SIG-M5 treated with dmso at 0.1 percent for 504 hours (cell line): ENCODE data around the gene EIF2B1.
"Not testable (repeated sequence)": the region's sequence is repeated elsewhere in the genome, so short reads cannot be mapped to it uniquely, and the experiment has no call there.

Source experiments
- DNase-seq: peaks from one replicate; lab custom pipeline; 2025; ENCODE audit not compliant: unreplicated experiment; lab: John Stamatoyannopoulos, UW

EIF2B1 gene

DNA sequence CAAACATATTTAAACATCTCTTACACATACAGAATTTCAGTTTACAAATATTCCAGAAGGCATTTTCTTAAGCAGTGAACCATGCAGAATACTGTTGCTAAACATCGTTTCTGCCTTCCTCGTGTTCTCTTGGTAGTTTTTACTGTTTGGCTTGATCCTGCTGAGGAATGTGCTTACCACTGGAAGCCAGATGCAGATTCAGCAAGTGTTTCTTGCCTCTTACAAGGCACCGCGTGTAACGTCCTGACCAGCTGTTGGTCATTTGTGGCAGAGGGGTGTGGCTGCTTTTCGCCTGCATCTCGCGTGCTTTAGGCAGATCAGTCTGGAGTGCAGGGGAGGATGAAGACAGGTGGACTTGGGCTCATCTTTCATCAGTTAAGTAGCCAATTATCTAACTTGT, 12.4 kb downstream of the EIF2B1 start:
- DNase-seq: no peak

DNA sequence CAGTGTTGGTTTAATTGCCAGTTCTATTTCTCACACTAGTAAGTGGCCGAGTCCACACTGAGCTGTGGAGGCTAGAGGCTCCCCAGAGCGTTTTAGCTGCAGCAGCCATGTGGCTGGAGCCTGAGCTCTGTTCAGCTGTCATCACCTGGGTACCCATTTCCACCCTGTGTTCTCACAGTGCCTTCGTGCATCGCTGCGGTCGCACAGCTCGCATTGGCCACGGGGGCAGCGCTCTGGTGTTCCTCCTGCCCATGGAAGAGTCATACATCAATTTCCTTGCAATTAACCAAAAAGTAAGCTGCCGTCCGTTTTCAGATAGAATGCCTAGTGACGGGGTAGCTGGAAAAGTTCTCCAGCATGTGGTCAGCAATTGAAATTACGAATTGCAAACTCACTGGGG, 15.9 kb downstream of the EIF2B1 start:
- no peak for DNase-seq

DNA sequence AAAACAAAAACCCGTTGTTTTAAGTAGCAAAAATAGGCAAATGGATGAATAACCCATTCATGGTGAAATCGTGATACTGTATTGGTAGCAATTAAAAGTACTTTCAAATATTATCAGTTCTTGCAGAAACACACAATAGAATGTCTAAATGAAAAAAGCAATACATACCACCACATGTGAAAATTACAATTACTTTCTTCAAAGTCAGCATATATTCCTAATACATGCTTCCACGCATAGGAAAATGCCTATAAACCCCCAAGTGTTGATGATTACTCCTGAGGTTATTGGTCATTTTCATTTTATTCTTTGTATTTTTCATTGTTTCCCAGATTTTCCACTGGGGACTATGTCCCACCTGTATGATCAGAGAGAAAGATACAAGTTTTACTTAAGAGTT, 16.3 kb downstream of the EIF2B1 start:
- DNase-seq: no peak

DNA sequence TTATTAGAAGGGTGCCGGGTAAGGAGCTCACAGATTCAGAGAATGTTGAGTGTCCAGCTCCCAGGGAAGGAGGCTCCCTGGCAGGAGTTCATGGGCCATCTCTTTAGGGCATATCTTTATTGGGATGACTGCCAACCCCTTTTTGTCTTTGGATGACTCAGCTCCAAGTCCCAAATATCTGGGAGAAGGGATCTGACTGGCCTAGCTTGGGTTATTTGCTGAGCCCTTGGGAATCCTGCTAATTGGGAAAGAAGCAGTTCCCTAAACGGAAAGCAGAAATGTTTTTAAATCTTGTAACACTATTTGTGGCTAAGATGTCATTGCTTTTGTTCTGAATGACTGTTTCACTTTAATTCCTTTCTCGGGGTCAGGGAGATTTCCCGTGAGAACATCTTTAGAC, 19.0 kb downstream of the EIF2B1 start:
- DNase-seq: no peak

DNA sequence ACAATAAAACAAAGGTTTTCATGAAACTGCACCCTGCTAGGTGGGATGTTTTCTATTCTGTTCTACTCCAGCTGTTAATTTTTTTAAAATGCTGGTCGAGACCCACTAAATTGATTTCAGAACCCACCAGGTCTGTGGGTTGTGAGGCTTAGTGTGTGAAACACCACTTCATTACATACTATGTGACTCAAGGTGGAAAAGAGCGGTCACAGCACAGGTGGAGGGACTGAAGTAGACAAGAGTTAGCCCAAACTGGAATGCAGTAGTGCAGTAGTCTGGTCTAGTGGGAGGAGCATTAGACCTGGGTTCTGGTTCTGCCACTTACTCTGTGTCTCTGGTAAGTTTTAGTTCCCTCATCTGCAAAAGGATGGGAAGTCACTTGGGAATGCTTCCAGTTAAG, 19.4 kb downstream of the EIF2B1 start:
- DNase-seq: no peak

DNA sequence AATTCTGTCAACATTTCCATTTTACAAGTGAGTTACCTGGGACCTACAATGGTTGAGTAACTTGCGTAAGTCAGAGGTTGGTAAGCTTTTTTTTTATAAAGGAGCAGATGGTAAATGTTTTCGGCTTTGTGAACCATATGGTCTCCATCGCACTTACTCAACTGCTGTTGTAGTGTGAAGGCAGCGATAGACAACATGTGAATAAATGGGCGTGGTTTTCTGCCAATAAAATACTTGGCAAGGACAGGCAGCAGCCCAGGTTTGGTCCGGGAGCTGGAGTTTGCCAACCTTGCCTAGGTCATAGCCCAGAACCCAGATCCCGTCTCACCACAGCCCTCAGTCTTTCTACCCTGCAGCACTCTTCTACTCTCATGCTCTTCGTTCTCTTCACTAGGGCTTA, 25.3 kb downstream of the EIF2B1 start:
- DNase-seq: no peak

DNA sequence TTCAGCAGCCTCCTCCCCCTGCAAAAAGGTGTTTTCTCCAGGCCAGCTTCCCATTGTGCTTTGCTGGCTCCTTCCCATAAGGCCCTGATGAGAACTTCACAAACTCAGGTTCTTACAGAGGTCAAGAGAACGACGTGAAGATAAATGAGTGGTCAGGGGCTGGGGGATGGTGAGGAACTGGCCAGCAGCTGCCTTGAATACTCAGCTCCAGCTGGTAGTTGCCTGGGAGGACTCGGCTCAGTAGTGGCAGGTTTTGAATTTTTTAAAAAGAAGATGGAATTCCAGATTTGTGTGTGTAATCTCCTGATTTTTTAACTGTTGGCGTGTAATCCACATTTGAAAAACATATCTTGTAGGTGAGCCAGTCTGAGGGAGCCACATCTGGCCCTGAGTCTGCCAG, 25.7 kb downstream of the EIF2B1 start:
- no peak for DNase-seq

DNA sequence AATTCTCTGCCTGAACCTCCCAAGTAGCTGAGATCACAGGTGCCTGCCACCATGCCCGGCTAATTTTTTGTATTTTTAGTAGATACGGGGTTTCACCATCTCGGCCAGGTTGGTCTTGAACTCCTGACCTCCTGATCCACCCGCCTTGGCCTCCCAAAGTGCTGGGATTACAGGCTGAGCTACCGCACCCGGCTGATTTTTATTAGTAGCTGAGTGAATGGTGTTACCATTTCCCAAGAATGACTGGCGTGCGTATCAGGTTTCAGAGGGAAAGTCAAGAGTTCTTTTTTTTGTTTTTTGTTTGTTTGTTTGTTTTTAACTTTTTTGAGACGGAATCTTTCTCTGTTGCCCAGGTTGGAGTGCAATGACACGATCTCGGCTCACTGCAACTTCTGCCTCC, 30.0 kb downstream of the EIF2B1 start:
- DNase-seq: not testable (repeated sequence)

DNA sequence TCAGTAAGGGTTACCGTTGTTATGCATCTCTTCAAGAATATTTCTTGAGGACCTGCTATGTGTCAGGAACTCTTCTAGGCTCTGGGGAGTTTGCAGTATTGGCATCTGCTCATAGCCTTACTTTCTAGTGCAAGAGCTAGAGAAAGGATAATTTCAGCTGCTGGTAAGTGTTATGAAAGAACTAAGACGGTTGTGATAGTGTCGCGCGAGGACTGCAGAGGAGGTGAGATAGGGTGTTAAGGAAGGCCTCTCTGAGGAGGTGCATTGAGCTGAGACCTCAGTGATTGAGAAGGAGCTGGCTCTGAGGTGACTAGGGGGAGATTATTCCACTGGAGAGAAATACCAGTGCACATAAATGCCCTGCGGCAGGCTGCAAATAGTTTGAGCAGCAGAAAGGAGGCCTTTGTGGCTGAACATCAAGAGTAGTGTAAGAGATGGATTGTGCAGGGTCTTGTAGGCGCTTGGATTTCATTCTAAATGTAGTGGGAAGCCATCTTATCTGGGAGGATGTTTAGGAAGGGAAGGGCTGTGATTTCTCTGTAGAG, 30.8 kb downstream of the EIF2B1 start:
- DNase-seq: peak; percentile 74

DNA sequence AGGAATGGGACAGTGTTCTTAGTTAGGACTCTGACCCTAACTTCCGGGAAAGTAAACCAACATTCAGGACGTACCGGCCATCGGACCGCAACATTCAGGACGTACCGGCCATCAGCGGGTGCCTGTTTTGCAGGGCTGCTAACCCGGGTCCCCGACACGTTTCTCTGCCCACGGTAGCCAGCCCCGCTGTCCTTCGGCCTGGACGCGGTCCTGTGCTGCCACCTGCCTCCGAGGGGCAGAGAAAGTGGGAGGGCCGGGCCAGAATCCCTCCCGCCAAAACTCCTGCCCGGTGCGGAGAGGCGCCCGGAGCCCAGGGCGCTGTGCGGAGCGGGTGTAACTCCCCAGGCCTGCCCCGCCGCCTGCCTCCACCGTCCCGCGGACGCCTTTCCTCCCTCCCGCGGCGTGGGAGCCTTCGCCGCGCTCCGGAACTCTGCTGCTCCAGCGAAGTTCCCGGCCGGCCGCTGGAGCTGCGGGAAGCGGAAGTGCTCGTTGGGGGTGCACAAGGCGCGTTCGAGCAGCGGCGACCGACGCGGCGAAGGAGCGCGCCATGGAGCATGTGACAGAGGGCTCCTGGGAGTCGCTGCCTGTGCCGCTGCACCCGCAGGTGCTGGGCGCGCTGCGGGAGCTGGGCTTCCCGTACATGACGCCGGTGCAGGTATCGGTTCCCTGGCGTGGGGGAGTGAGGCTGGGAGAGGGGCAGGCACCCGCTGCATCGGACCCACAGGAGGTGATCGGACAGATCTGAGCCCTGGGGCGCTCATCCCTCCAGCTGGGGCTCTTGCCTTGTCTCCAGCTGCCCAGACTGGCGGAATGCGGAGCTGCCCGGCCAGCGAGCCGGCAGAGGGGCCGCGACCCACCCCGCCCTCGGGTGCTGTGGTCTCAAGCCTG, 31.6 kb downstream of the EIF2B1 start, which contains the start of gene DDX55:
Gene DDX55 (plus strand): TSS at position 498 of the 888 bp plus-strand sequence. CDS start 50 bp downstream, at position 548.
- DNase-seq: peak; percentile 78

DNA sequence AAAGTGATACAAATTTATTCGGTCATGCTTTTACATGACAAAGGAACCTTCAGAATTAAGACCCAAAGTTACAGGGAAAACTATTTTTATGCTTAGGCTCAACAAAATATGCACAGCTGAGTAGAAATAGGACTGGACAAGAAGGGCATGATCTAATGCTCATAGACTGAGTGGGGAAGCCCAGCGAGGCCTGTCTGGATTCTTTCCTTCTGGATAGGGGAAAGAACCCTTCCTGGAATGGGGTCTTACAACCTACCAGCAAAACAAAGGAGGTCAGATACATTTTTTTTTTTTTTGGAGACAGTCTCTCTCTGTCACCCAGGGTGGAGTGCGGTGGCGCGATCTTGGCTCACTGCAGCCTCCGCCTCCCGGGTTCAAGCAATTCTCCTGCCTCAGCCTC, 33.8 kb downstream of the EIF2B1 start:
- DNase-seq: no peak

DNA sequence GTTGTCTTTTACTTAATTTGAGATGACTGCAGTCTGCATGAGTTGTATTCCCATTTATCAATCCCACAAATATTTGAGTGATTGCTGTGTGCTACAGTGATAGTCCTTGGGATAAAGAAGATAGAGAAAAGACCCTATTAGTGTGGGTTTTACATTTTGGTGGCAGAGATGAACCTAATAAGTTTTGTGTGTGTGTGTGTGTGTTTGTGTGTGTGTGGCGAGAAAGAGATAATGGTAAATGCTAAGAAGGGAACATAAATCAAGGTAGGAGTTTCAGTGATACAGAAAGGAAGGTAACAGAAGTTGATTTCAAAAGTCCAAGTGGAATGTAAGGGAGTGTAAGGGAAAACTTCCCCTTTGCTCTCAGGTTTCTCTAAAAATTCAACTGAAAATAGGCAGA, 34.2 kb downstream of the EIF2B1 start:
- DNase-seq: no peak

DNA sequence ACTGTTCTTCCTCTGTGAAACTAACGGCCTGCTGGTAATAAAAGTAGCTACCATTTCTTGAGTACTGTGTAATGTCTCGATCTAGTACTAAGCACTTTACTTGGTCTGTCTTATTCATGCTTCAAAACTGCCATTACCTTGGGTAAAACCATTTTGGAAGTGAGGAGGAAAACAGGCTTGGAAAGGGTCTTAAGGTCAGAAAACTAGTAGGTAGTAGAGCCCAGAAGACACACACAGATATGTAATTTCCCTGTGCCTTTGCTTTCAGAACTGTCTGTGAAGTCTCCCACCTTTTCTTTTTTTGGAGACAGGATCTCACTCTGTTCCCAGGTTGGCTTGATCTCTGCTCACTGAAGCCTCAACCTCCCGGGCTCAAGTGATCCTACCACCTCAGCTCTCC, 35.0 kb downstream of the EIF2B1 start:
- no peak for DNase-seq

DNA sequence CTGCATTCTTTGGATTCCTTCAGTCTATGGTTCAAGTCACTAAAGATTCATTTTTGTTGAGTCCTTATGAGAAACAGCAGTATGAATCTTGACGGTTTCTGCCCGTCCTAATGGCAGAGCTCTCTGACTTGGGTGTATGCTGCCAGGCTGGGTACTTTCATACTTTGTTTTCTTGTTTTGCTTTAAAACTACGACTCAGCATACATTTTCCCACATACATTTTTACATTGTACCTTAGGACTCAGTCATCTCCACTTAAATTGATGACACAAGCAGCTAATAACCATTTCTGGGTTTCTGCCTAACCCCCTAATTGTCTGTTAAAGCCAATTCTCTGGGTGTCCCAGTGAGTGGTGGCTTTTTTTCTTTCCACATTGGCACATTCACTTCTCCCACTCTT, 36.4 kb downstream of the EIF2B1 start:
- no peak for DNase-seq

DNA sequence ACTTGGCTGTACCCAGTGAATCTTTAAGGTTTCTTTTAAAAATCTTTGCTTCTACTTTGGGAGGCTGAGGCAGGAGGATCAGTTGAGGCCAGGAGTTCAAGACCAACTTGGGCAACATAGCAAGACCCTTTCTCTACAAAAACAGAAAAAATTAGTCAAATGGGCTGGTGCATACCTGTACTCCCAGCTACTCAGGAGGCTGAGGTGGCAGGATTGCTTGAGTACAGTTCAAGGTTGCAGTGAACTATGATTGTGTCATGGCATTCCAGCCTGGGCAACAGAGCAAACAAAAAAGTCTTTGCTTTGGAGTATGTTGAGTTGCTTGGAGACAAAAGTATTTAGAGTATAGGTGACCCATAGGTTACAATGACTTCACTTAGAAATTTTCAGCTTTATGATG, 37.8 kb downstream of the EIF2B1 start:
- peak; percentile 52 for DNase-seq

DNA sequence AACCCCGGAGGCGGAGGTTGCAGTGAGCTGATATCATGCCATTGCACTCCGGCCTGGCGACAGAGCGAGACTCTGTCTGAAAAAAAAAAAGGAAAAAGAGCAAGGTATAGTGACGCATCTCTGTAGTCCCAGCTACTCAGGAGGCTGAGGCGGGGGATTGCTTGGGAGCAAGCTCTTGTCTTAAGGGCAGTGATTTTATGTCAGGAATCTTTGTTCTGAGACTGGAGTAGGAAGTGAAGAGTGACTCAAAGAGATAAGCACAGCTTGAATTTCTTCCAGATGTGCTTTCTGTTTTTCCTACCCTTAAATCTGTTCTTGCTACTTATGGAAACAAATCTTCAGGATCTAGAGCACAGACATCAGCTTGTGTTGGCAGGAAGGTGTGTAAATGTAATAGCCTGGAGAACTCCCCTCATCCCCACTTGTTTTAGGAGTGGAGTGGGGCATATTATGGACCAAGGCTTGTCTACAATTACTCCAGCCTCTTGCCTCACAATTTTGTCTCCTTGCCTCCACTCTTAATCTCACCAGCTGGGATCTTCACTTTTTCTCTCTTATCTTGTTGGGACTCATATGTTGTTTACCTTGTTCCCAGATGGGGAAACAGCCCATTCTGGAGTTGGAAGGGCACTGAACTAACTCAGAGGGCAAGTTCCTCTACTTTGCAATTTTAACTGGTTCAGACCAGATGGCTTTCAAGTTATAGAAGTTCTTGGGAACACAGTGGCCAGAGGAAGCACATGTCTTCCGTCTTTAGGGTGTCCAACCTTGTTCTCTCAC, 41.6 kb downstream of the EIF2B1 start:
- DNase-seq: no peak

DNA sequence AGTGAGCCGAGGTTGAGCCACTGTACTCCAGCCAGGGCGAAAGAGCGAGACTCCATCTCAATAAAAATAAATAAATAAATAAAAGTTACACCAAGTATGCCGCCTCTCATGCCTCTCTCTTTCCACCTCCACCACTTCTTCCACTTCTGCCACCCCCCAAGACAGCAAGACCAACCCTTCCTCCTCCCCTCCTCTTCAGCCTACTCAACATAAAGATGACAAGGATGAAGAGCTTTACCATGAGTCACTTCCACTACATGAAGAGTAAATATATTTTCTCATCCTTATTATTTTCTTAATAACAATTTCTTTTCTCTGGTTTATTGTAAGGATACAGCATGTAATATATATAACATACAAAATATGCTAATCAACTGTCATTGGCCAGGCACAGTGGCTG, 52.7 kb downstream of the EIF2B1 start:
- DNase-seq: no peak

DNA sequence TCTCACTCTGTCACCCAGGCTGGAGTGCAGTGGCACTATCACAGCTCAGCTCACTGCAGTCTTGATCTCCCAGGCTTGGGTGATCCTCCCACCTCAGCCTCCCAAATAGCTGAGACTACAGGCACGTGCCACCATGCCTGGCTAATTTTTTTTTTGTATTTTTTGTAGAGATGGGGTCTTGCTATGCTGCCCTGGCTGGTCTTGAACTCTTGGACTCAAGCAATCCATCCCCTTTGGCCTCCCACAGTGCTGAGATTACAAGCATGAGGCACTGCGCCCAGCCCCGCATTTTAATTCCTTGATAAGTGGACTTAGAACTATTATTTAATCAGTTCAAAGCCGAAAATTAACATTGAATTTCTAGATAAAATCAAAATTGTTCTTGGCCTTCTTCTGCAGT, 54.7 kb downstream of the EIF2B1 start:
- DNase-seq: not testable (repeated sequence)

DNA sequence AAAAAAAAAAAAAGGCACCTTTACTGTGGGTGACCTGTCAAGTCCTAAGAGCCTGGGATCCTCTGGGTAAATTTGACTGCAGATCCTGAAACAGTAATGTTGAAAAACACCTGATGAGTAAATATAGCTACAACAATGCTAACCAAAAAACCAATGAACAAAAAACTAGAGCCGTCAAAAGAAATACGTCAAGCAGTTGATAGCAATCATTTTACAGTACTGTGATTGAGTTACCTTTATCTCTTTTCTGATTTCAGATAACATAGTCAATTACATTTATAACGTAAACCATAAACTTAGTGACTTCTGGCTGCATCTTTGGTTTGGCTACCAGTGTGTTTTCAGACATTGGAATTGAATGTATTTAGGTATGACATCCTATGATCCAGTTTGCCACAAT, 55.2 kb downstream of the EIF2B1 start:
- no peak for DNase-seq

DNA sequence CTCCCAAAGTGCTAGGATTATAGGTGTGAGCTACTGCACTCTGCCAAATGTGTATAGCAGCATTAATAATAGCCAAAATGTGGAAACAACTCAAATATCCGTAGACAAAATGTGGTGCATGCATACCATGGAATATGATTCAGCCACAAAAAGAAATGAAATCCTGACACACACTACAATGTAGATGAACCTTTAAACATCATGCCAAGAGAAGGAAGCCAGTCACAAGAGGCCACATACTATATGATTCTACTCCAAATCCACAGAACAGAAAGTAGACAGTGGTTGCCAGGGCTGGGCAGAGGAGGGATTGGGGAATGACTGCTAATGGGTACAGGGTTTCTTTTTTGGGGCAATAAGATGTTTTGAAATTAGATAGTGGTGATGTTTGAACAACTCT, 56.9 kb downstream of the EIF2B1 start:
- DNase-seq: no peak

DNA sequence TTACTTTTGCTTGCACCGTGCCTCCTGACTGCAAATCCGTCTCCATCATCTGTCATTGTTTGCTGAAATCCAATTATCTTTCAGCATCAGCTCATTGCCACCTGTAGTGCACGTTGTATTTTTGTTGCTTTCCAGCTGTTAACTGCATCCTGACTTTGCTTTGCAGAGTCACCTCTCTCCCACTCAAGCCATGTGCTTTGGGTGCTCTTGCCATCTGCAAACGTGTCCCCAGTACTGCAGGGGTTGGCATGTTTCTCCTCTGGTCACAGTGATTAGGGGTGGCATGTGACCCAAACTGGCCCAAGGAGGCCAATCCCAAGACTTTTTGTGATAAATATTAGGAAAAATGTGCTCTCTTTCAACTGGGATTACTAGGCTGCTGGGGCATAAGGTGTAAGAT, 59.6 kb downstream of the EIF2B1 start:
- DNase-seq: no peak

DNA sequence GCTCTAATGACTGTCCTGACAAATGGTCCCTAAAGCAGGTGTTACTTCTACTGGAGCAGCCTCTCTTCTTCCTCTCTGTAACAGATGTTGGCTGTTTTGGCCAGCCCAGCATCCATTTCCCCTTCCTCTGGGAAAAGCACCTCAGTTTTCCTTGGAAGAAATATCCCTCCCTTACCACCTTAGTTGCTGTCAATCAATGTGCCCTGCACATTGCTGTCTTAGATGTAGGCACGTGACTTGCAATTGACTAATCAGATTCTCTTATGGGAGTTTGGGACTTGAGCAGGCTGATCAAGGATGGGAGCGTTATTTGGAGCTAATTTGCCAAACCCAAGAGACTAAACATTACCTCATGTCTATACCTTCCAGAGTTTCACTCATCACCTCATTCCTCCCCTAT, 61.1 kb downstream of the EIF2B1 start:
- DNase-seq: no peak
